Measurements from ENCODE around the gene PRAF2. TPM values are rescaled to one million over a fixed set of nuclear protein-coding genes. Genes with fewer than 3 reads are reported as not detected.

PRAF2 gene, protein sequence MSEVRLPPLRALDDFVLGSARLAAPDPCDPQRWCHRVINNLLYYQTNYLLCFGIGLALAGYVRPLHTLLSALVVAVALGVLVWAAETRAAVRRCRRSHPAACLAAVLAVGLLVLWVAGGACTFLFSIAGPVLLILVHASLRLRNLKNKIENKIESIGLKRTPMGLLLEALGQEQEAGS
- total RNA-seq = 20.7 TPM
- long read RNA-seq, transcript PRAF2-202 (3 exons, 1,334 nt) = major isoform, 9 of 10 reads
- long read RNA-seq, partial matches to known transcripts = 1 of 10 reads
- long read RNA-seq, other reads (novel, unspliced or antisense) = 0 of 10 reads

GRCh38 chrX:49073601-49074575, at the start of gene PRAF2:
PRAF2 (minus strand) TSS chrX:49074002; CDS start chrX:49073987, 15 bp downstream.
- DNase-seq (ENCODE audit: low spot score) = peak; percentile 95

- no peak for DNase-seq (ENCODE audit: low spot score)
Measured at GRCh38 chrX:49122499-49122898, 48.7 kb upstream of the PRAF2 start.

- DNase-seq (ENCODE audit: low spot score) = no peak
Measured at GRCh38 chrX:49120091-49120490, 46.3 kb upstream of the PRAF2 start.

- DNase-seq (ENCODE audit: low spot score) = no peak
Measured at GRCh38 chrX:49117581-49117980, 43.8 kb upstream of the PRAF2 start.

DNA sequence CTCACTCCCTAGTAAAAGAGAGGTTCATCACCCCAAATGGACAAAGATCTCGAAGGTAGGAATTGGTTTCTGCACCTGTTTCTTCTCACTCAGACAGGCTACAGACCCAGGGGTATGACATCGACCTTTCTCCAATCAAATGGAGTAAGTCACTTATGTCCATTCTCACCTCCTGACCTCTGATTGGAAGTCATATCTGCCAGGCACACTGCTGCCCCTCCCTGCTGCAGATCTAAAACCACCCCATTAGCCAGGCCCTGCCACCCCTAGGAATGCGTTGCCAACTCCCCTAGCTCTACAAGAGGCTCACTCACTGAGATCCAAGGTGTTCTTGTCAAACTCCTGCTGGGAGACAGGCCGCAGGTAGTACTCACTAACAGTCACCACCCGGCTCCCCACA, 42.9 kb upstream of the PRAF2 start:
- DNase-seq (ENCODE audit: low spot score) = no peak

- DNase-seq (ENCODE audit: low spot score) = no peak
Measured at GRCh38 chrX:49116076-49116475, 42.3 kb upstream of the PRAF2 start.

GRCh38 chrX:49111791-49112190, 38.0 kb upstream of the PRAF2 start:
- DNase-seq (ENCODE audit: low spot score) = no peak

- no peak for DNase-seq (ENCODE audit: low spot score)
Measured at GRCh38 chrX:49110417-49110816, 36.6 kb upstream of the PRAF2 start.

DNA sequence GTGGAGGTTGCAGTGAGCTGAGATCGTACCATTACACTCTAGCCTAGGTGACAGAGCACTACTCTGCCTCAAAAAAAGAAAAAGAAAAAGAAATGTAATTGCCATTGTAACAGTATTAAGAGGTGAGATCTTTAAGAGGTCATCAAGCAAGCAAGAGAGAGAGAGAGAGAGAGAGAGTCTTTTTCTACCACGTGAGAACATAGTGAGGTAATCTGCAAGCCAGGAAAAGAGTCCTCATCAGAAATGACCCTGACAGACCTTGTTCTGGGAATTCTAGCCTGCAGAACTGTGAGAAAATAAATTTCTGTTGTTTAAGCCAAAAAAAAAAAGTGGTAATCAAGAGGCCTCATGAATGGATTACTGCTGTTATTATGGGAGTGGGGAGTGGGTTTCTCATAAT, 34.8 kb upstream of the PRAF2 start:
- no peak for DNase-seq (ENCODE audit: low spot score)

DNA sequence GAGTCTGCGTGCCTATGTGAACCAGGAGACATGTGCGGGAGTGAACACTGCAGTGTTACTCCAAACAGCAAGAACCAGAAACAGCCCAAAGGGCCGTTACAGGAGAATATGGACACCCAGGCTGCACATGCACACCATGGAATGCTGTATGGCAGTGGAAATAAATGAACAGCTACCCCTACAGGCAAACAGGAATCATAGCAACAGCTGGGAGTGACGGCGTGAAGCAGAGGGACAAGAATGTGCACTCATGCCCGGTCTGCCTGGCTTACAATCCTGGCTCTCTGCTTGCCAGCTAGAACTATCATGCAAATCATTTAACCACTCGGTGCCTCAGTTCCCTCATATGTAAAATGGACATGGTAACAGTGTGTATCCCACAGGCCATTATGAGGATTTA, 33.1 kb upstream of the PRAF2 start:
- no peak for DNase-seq (ENCODE audit: low spot score)

DNA sequence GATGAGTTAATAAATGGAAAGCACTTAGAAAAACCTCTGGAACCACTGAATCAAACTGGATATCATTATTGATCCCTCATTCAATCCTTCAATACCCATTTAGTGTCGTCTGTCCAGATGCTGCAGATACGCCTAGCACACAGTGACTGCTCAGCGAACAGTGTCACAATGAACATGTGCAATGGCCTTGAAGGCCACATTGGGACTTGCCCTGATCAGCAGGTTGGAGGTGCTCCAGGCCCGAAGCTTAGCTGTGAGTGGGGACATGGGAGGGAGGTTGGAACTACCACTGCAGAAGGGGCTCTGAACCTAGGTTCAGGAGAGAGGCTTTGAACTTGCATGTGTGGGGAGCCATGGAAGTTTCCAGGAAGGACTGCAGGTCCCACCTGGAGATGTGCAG, 32.5 kb upstream of the PRAF2 start:
- DNase-seq (ENCODE audit: low spot score) = no peak

DNA sequence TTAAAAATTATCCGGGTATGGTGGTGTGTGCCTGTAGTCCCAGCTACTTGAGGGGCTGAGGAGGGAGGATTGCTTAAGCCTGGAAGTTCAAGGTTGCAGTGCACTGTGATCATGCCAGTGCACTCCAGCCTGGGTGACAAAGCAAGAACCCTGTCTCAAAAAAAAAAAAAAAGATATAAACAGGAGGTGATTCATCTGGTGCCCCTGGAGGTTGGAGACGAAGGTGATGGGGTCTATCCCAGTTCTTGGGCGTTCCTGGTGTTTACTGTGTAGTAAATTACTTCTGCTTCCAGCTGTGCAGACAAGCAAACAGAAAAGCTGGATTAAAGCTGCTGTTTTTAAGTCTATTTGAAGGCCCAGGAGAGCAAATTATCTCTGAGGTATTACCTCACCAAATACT, 29.8 kb upstream of the PRAF2 start:
- DNase-seq (ENCODE audit: low spot score) = no peak

GRCh38 chrX:49102190-49102589, 28.4 kb upstream of the PRAF2 start:
- DNase-seq (ENCODE audit: low spot score) = no peak

DNA sequence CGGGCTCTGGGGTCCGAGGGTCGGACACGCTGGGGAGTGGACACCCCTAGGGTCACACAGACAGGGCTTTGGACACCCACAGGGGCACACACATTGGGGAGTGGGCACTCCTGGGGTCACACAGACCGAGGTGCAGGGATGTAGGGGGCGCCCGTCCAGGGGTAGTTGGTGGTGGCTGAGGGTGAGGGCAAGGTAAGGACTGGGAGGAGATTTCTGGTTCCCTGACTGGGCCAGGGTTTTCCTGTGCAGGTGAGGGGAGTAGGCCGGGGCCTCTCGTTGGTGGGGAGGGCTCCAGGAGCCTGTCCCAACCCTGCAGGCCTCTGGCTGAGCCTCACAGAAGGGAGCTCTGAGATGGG, 27.8 kb upstream of the PRAF2 start:
- no peak for DNase-seq (ENCODE audit: low spot score)

DNA sequence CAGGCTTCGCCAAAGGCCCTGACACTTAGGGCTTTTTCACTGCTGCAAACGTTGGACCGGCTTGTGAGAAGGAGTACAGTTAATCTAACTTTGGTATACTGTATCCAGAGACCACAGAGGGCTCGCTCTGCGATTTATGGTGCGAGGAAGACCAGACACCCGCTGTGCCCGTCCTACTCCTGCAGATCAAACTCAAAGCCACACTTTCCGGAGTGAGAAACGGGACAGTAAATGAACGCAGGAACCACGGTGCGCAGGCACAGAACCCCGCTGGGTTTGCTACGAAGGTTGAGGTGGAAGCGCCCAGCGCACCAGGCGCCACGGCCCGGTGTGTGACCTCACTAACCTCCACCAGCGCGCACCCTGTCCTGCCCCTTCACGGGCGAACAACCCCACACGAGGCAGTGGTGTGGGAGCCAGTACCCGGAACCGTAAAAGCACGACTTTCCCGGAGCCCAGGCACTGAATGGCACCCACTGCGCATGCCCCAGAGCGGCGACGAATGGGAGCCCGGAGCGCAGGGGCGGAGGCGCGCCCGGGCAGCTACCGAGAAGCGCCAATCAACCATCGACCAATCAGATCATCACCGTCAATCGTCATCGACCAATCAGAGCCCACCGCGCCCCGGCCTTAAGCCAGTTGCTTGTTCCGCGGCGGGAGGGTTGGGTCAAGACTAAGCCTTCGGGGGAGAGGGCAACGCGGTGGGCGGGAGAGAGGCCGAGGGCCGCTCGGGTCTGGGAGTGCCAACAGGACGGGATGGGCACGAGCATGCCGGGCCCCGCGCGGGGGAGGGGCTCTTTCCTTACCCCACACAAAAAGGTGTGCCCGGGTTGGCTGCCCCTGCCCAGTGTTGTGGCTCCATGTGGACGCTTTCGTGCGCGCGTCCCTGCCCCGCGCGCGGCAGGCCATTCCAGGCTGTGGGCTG, 27.2 kb upstream of the PRAF2 start:
- peak; percentile 96 for DNase-seq (ENCODE audit: low spot score)

DNA sequence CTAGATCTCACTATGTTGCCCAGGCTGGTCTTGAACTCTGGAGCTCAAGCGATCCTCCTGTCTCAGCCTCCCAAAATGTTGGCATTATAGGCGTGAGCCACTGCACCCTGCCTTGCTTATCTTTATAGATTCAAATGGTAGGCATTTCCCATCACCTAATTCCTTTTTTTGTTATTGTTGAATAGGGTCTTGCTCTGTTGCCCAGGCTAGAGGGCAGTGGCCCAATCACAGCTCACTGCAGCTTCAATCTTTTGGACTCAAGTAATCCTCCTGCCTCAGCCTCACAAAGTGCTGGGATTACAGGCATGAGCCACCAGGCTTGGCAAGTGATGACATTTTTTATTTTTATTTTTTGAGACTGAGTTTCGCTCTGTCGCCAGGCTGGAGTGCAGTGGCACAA, 22.6 kb upstream of the PRAF2 start:
- DNase-seq (ENCODE audit: low spot score) = no peak

- DNase-seq (ENCODE audit: low spot score) = no peak
Measured at GRCh38 chrX:49089553-49089952, 15.8 kb upstream of the PRAF2 start.

DNA sequence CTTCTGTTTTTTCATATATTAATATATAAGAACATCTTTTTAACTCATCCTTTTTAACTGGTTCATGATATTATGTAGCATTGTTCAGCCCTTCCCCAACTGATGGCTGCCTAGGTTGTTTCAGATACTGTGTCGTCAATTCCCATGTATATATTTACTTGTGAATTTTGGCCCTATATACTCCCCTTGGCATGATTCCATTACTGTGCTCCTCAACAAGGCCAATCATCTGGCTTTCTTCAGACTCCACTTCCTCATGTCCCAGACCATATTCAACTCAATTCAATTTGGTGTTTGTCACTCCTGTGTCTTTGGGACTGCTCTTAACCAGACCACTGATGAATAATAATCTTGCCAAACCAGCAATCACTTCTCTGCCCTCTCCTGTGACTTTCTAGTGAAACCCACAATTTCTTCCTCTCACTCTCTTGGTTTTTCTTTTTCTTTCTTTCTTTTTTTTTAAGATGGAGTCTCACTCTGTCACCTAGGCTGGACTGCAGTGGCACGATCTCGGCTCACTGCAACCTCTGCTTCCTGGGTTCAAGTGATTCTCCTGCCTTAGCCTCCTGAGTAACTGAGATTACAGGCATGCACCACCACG, 8.6 kb upstream of the PRAF2 start:
- no peak for DNase-seq (ENCODE audit: low spot score)

DNA sequence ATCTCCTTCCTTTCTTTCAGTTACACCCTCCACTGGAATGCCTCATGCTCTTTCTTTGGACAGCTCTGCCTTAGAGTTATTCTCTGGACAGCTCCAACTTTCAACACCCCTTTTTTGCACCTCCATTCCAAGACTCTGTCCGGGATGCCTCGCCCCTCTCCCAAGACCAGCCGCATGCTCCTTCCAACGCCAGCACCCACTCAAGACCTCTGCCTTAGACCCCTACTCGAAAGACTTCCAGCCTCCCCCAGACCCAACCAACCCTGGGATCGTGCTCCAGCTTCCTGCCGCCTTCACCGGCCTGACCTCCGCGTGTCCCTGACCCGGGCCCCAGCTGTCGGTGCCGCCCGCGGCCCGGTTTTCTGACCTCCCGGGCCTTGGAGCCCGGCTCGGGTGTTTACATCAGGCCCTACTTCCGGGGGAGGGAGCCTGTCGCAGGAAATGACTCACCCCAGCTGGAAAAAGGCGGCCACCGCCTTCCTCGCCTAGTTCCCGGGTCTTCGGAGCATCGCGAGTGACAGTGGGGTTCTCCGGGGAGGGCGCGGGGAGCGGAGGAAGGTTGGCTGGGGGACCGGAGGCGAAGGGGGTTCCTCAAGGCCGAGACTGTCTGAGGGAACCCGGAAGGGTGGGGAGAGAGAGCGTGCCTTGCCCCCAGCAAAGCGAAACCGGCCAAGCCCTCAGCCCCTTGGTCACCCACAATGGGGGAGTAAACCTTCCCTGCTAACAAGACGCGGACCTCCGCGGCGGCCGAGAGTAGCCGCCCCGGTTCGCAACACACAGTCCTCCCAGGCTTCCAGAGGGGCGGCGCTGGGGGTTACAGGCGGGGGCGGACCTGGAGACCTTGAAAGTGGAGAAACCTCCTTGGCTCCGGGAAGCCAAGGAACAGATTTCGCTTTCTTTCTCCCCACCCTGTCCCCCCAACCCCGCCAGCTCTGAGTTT, 6.0 kb upstream of the PRAF2 start, which contains the start of gene WDR45:
TSS of gene WDR45 (minus strand) at position 399 of the 940 bp plus-strand sequence. CDS start 1,792 bp downstream, outside the sequence.
- peak; percentile 94 for DNase-seq (ENCODE audit: low spot score)

GRCh38 chrX:49077941-49078340, 4.1 kb upstream of the PRAF2 start:
- DNase-seq (ENCODE audit: low spot score) = no peak
